GM12892 (cell line): ENCODE measurements around the gene BUD13.

Experiments used
- POLR2A ChIP-seq: IDR thresholded peaks from 2 replicates; pipeline ENCODE4 v1.6.1; 2011; ENCODE audit warnings: low read depth, low read length, control low read depth
- POLR2AphosphoS5 ChIP-seq: IDR thresholded peaks from 2 replicates; pipeline ENCODE4 v1.6.1; 2011; ENCODE audit warnings: low read depth, low read length, control low read depth
- TAF1 ChIP-seq: IDR thresholded peaks from 2 replicates; pipeline ENCODE4 v1.6.1; 2011; ENCODE audit warnings: low read depth, mild to moderate bottlenecking, control low read depth, low read length, borderline replicate concordance

GRCh38 chr11:116707161-116707629 lies 65.6 kb downstream of the BUD13 start:
- TF ChIP-seq POLR2A (no peak), POLR2AphosphoS5 (no peak), TAF1 (no peak)
